SK-N-SH (cell line): ENCODE measurements around the gene KCNAB1.
"Not testable (repeated sequence)": the region's sequence is repeated elsewhere in the genome, so short reads cannot be mapped to it uniquely, and the experiment has no call there.

Experiments
- CTCF ChIP-seq: fragments of 200-600 bp; sonication (generic); IDR thresholded peaks from 2 replicates; pipeline ENCODE4 v1.6.1; 2017; ENCODE audit warnings: antibody characterized with exemption, mild to moderate bottlenecking, moderate library complexity
- FOSL2 ChIP-seq: IDR thresholded peaks from 2 replicates; pipeline ENCODE4 v1.4.0; 2012; ENCODE audit warnings: low read depth, mild to moderate bottlenecking, moderate library complexity, borderline replicate concordance
- FOXJ3 ChIP-seq: sonication (generic); formaldehyde crosslinking; IDR thresholded peaks from 2 replicates; pipeline ENCODE4 v1.5.1; 2020; ENCODE audit warnings: mild to moderate bottlenecking, missing genetic modification reagents
- FOXM1 ChIP-seq: IDR thresholded peaks from 2 replicates; pipeline ENCODE4 v1.4.0; 2012; ENCODE audit warnings: low read depth, mild to moderate bottlenecking
- GABPA ChIP-seq: IDR thresholded peaks from 2 replicates; pipeline ENCODE4 v1.4.0; 2012; ENCODE audit warnings: low read depth, mild to moderate bottlenecking
- JUND ChIP-seq: IDR thresholded peaks from 2 replicates; pipeline ENCODE4 v1.4.0; 2012
- MXI1 ChIP-seq: IDR thresholded peaks from 2 replicates; pipeline ENCODE4 v1.6.1; 2012; ENCODE audit warnings: mild to moderate bottlenecking, low read depth, low read length, improper control_type of control experiment
- NFIC ChIP-seq: IDR thresholded peaks from 2 replicates; pipeline ENCODE4 v1.4.0; 2012; ENCODE audit warnings: borderline replicate concordance
- POLR2AphosphoS5 ChIP-seq: IDR thresholded peaks from 2 replicates; pipeline ENCODE4 v1.6.1; 2012; ENCODE audit warnings: low read depth, low read length
- RAD21 ChIP-seq: IDR thresholded peaks from 2 replicates; pipeline ENCODE4 v1.6.1; 2012; ENCODE audit warnings: mild to moderate bottlenecking, low read length
- REST ChIP-seq: IDR thresholded peaks from 2 replicates; pipeline ENCODE4 v1.6.1; 2012; ENCODE audit warnings: mild to moderate bottlenecking, low read depth, low read length, moderate library complexity
- RFX5 ChIP-seq: IDR thresholded peaks from 2 replicates; pipeline ENCODE4 v1.6.1; 2012; ENCODE audit warnings: mild to moderate bottlenecking, improper control_type of control experiment, low read length
- YY1 ChIP-seq: IDR thresholded peaks from 2 replicates; pipeline ENCODE4 v1.4.0; 2012; ENCODE audit warnings: low read depth, mild to moderate bottlenecking

- TF ChIP-seq CTCF; YY1; POLR2AphosphoS5; MXI1; FOXM1; GABPA; REST; FOSL2; RFX5; NFIC; FOXJ3 (CRISPR knock-in tag); JUND; RAD21: not testable (repeated sequence)
Observed at GRCh38 chr3:156099348-156099747, 21.0 kb upstream of the KCNAB1 start.
